Measurements from ENCODE around the gene FUOM.
A peak's percentile ranks its signal among the peaks of the same experiment; 100 is the strongest.
"Not testable (repeated sequence)": the region's sequence is repeated elsewhere in the genome, so short reads cannot be mapped to it uniquely, and the experiment has no call there.

The FUOM gene

GRCh38 chr10:133388236-133388972 lies 30.6 kb upstream of the FUOM start:
- no peak for DNase-seq

- not testable (repeated sequence) for DNase-seq
Observed at GRCh38 chr10:133386951-133387350, 29.1 kb upstream of the FUOM start.

DNA sequence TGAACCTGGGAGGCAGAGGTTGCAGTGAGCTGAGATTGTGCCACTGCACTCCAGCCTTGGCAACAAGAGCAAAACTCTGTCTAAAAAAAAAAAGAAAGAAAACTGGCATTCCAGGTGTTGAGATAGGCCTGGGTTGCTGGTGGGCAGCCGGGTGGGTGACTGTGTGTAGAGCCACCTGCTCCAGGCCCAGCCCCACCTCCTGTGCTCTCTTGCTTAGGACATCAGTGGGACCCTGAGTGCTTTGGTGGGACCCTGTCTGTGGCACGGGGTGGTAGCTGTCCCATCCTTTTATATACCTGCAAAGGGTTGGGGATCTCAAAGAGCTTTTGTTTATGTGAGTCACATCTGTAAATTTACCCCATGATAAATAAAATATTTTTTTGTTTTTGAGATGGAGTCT lies 27.4 kb upstream of the FUOM start:
- DNase-seq: no peak

- no peak for DNase-seq
Observed at GRCh38 chr10:133384071-133384470, 26.3 kb upstream of the FUOM start.

DNA sequence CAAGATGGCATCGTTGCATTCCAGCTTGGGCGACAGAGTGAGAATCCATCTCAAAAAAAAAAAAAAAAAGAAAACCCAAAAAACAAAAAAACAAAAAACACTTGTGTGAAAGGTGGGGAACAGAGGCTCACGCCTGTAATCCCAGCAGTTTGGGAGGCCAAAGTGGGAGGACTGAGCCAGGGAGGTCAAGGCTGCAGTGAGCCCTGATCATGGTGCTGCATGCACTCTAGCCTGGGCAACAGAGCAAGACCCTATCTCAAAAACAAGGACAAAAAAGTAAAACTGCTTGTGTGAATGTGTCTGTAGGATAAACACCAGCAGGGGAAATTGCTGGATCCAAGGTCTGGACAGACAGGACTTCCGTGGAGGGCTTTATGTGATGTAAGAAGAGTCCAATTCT lies 25.7 kb upstream of the FUOM start:
- DNase-seq: no peak

DNA sequence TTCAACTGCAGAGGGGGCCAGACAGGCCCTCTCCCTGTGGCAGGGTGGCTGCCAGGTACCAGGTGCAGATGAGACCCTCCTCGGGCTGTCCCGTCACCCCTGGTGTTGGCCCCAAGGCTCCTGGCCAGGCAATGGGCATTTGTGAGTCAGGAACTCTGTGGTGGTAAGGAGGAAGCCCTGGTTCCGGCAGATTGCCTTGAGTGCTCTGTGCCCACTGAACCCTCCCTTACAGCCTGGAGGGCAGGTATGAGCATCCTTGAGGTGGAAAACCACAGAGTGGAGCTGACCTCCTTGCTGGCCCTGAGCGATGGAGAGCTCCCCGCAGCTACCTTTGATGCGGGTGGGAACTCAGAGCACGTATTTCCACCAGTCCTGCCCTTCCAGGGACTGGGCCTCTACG lies 23.2 kb upstream of the FUOM start:
- no peak for DNase-seq

DNA sequence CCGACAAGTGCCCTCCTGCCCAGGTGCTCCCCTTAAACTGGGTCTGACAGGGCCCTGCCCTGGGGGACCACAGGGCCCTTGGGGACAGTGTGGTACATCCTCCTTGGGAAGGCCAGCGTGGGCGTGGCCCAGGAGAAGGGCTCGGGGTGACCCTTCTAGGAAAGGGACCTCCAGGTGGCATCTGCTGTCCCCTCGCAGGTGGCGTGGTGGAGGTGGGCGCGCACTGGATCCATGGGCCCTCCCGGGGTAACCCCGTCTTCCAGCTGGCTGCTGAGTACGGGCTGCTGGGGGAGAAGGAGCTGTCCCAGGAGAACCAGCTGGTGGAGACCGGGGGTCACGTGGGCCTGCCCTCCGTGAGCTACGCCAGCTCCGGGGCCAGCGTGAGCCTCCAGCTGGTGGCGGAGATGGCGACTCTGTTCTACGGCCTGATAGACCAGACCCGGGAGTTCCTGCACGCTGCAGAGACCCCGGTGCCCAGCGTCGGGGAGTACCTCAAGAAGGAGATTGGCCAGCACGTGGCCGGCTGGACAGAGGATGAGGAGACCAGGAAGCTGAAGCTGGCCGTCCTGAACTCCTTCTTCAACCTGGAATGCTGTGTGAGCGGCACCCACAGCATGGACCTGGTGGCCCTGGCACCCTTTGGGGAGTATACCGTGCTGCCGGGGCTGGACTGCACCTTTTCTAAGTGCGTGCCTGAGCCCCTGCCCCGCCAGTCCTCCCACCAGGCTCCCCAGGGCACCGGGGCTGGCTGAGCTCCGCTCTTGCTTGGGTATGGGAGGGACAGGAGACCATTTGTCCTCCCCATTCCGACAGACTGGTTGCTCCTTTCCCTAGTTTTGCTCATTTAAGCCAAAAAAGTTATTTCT lies 22.2 kb upstream of the FUOM start:
- DNase-seq: no peak

- peak; percentile 71 for DNase-seq
Observed at GRCh38 chr10:133379152-133379800, 21.5 kb upstream of the FUOM start, which contains the start of gene PAOX. PAOX (plus strand) TSS chr10:133379262; CDS start chr10:133379317, 55 bp downstream.

DNA sequence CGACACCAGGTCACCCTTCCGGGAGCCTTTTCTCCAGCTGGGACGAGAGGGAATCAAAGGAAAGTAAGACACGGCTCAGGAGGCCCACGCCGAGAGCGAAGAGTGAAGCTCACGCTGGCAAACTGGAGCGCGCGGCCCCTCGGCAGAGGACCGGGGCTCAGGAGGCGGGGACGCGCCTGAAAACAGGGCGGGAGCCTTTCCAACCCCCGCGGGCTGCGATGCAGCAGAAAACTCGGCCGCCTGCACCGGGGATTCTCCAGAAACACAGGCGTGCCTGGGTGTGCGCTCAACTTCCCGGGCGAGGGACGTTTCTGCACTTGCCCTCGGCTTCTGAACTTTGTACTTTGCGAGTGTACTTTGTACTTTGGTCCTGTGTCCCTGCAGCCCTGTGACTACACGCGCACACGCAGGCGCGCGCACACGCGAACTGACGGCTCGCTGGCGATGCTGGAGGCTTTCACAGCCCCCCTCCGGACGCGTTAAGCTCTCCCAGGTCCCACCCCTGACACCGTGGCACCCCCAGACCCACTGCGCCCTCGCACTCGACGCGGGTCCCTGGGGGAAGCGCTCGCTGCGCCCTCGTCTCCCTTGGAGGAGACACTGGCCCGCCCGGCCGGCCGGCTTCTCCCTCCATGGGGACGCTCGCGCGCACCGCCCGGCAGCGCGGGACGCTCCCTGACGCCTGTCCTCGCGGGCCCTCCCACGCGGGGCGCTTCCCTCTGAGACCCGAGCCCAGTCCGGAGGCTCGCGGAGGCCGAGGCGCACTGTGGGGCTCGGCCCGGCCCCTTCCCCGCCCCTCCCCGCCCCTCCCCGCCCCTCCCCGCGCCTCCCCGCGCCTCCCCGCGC lies 20.7 kb upstream of the FUOM start:
- peak; percentile 59 for DNase-seq

- no peak for DNase-seq
Observed at GRCh38 chr10:133377818-133378250, 20.0 kb upstream of the FUOM start.

- DNase-seq: no peak
Observed at GRCh38 chr10:133377025-133377817, 19.4 kb upstream of the FUOM start.

DNA sequence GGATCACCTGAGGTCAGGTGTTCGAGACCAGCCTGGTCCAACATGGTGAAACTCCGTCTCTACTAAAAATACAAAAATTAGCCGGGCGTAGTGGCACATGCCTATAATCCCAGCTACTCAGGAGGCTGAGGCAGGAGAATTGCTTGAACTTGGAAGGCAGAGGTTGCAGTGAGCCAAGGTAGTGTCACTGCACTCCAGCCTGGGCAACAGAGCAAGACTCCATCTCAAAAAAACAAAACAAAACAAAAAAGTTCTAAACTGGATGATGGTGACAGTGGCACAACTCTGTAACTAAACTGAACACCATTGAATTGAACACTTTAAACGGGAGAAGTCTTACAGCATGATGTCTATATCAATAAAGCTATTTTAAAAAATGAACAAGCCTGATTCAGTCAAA lies 18.4 kb upstream of the FUOM start:
- not testable (repeated sequence) for DNase-seq

DNA sequence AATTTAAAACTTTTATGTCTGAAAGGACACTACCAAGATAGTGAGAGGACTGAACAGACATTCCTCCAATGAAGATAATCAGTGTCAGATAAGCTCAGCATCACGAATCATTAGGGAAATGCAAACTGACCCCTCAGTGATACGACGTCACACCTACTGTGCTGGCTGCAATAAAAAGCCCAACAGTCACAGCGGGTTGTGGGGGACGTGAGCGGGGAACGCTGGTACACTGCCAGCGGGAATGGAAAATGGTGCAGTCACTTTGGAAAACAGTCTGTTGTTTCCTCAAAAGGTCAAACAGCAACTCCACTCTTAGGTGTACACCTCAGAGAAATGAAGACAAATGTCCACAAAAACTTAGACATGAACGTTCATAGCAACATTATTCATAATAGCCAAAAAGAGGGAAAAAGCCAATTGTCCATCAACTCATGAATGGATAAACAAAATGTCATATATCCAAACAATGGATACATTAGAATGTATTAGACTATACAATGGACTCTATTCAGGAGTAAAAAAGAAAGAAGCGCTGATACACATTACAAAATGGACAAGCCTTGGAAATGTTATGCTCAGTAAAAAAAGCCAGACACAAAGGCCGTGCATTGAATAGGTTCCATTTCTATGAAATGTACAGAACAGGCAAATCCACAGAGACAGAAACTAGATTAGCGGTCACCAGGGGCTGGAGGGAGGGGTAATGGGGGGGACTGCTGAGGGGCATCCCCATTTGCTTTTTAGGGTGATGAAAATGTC lies 17.7 kb upstream of the FUOM start:
- DNase-seq: no peak

DNA sequence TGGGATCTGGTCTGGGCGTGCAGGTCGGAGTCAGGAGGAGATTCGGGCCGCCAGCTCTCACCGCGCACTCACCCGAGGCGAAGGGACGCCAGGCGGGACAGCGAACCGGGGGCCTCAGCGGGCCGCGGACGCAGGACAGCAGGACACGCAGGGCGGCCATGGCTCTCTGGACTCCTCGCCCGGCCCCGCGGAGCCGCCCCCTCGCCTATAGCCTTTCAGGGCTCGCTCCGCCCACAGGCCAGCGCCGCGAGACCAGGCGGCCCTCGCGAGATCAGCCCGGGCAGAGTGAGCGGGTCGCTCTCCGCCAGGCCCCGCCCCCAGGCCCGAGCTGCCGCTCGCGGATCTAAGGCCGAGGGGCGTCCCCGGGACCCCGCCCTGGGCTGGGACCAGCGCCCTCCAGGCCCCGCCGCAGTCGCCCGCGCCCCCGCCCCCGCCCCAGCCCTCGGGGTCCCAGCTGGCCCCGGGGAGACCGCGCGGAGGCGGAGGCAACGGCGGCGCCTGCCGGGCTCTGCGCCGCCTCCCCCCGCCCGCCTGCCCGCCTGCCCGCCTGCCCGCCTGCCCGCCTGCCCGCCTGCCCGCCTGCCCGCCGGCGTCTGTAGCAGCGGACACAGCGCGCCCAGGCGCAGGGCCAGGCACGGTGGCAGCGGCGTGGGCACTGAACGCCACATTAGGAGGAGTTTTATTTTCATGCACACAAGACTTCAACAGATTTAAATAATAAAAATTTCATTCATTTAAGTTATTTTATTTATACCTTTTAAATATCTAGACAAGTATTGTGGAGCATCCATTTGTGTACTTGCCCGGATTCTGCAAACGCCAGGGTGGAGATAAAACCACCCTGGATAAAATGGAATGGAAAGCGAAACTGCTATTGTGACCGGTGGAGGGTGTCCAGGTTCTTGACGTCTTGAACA lies 15.6 kb upstream of the FUOM start, which contains the start of gene ECHS1:
Gene ECHS1 (minus strand): TSS at position 181 of the 917 bp plus-strand sequence. CDS start 21 bp downstream, at position 160.
- peak; percentile 93 for DNase-seq

DNA sequence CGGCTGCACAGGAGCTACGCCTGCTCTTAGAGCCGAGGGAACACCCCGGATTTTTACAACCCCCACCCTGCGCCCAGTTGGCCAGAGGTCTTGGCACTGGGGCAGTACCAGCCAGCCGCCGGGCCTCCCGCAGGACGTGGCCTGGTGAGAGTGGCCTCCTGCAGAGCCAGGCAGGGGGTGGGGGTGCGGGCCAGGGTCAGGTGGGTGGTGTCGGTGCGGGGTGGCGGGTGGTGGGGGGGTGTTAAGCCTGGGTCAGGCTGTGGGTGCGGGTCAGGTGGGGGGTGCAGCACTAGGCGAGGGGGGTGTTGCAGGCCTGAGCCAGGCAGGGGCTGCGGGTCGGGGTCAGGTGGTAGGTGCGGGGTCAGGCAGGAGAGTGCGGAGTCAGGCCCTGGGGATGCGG lies 14.7 kb upstream of the FUOM start:
- no peak for DNase-seq

GRCh38 chr10:133370030-133370786 lies 12.4 kb upstream of the FUOM start:
- no peak for DNase-seq

GRCh38 chr10:133368153-133368552 lies 10.3 kb upstream of the FUOM start:
- DNase-seq: no peak

DNA sequence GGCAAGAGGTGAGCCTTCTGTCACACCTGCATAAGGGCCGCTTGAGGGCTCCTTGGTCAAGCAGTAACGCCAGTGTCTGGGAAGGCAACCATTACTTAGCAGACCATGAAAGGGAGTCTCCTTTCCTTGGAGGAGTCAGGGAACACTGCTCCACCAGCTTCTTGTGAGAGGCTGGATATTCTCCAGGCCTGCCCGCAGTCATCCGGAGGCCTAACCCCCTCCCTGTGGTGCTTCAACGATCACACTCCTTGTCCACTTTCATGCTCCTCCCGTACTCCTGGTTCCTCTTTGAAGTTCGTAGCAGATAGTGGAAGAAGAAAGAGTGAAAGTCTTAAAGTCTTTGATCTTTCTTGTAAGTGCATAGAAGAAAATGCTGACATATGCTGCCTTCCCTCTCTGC lies 9.6 kb upstream of the FUOM start:
- not testable (repeated sequence) for DNase-seq

GRCh38 chr10:133366751-133367150 lies 8.9 kb upstream of the FUOM start:
- no peak for DNase-seq

Data from CD4-positive, alpha-beta T cell treated with Interleukin-10 for 1 hour (primary cell).